ENCODE measurements around the gene ADAMTS16. TPM values are rescaled to one million over a fixed set of nuclear protein-coding genes. Genes with fewer than 3 reads are reported as not detected.
A peak's percentile ranks its signal among the peaks of the same experiment; 100 is the strongest.

ADAMTS16 gene
- total RNA-seq, 2 experiments from 2014 or later: not detected

- CTCF ChIA-PET: no interaction called here
- H3K9me3 Mint-ChIP-seq: peaks cover 2% of the 10 kb centered on the region
- Histone ChIP-seq H3K9me3 (ENCODE audit: control insufficient read depth in 1 of 2, insufficient read depth in 1 of 2, low read length in 2 of 2) (peaks cover 0 to 6% of the 10 kb centered on the region in 2 experiments), H3K4me1 (ENCODE audit: insufficient read depth, low read length) (no peaks in the 10 kb centered on the region), H3K27ac (ENCODE audit: low read depth in 1 of 2, low read length in 2 of 2) (no peak overlapping the region), H3K27me3 (ENCODE audit: control insufficient read depth in 1 of 2, insufficient read depth in 2 of 2, low read length in 2 of 2) (no peaks in the 10 kb centered on the region), H3K4me3 (ENCODE audit: low read length) (no peak overlapping the region), H3K36me3 (ENCODE audit: insufficient read depth, low read length) (no peaks in the 10 kb centered on the region)
- POLR2A ChIA-PET: no interaction called here
- ATAC-seq (ENCODE audit: poor library complexity) (no peak), DNase-seq (no peak)
- no peak overlapping the region for H3K27ac Mint-ChIP-seq
- H3K27me3 Mint-ChIP-seq: peaks cover 13% of the 10 kb centered on the region
- H3K36me3 Mint-ChIP-seq (ENCODE audit: low read depth): no peaks in the 10 kb centered on the region
- H3K4me3 Mint-ChIP-seq: no peak overlapping the region
- intact Hi-C loops (cut with DNase I, micrococcal nuclease): no loop called here
- no peak for TF ChIP-seq CTCF (IDR thresholded peaks at IDR 0.05)
- no peaks in the 10 kb centered on the region for H3K4me1 Mint-ChIP-seq (ENCODE audit: low read depth)
Observed at GRCh38 chr5:5344051-5344571, 204.0 kb downstream of the ADAMTS16 start.

GRCh38 chr5:5344606-5345005, 204.5 kb downstream of the ADAMTS16 start:
- no peak overlapping the region for H3K27ac Mint-ChIP-seq
- POLR2A ChIA-PET: no interaction called here

DNA sequence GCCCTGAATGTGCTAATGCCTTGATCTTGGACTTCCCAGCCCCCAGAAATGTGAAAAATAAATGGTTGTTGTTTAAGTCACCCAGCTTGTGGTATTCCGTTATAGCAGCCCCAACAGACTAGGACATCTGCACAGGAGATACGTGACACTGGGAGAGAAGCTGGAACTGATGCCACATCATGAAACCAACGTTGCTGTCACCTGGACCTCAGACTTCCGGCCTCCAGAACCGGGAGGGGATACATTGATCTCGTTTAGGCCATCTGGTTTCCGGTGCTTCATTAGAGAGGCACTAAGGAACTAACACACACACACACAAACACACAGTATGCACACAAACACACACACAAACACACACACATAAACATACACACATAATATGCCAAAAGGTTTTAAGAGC, 207.3 kb downstream of the ADAMTS16 start:
- Histone ChIP-seq H3K36me3 (ENCODE audit: insufficient read depth, low read length) (no peaks in the 10 kb centered on the region), H3K4me1 (ENCODE audit: insufficient read depth, low read length) (no peaks in the 10 kb centered on the region), H3K27me3 (ENCODE audit: control insufficient read depth in 1 of 2, insufficient read depth in 2 of 2, low read length in 2 of 2) (peaks cover 0 to 3% of the 10 kb centered on the region in 2 experiments), H3K9me3 (ENCODE audit: control insufficient read depth in 1 of 2, insufficient read depth in 1 of 2, low read length in 2 of 2) (peaks cover 0 to 3% of the 10 kb centered on the region in 2 experiments), H3K4me3 (ENCODE audit: low read length) (no peak overlapping the region), H3K27ac (ENCODE audit: low read depth in 1 of 2, low read length in 2 of 2) (no peak overlapping the region)
- peaks cover 2% of the 10 kb centered on the region for H3K9me3 Mint-ChIP-seq
- intact Hi-C loops (cut with DNase I, micrococcal nuclease): no loop called here
- no peak overlapping the region for H3K27ac Mint-ChIP-seq
- POLR2A ChIA-PET: no interaction called here
- DNase-seq: peak in 1 of 14 experiments; percentile 4
- H3K4me1 Mint-ChIP-seq (ENCODE audit: low read depth): no peaks in the 10 kb centered on the region
- H3K36me3 Mint-ChIP-seq (ENCODE audit: low read depth): no peaks in the 10 kb centered on the region
- peaks cover 26% of the 10 kb centered on the region for H3K27me3 Mint-ChIP-seq
- no peak for TF ChIP-seq CTCF (IDR thresholded peaks at IDR 0.05)
- ATAC-seq (ENCODE audit: poor library complexity): no peak
- no peak overlapping the region for H3K4me3 Mint-ChIP-seq
- CTCF ChIA-PET: no interaction called here

More at GRCh38 chr5:5344606-5345005, 204.5 kb downstream of the ADAMTS16 start:
- no peaks in the 10 kb centered on the region for H3K36me3 Mint-ChIP-seq (ENCODE audit: low read depth)
- no peak for TF ChIP-seq CTCF (IDR thresholded peaks at IDR 0.05)
- DNase-seq (no peak), ATAC-seq (ENCODE audit: poor library complexity) (no peak)
- no peaks in the 10 kb centered on the region for H3K36me3 ChIP-seq (ENCODE audit: insufficient read depth, low read length)
- peaks cover 0 to 9% of the 10 kb centered on the region in 2 experiments for H3K9me3 ChIP-seq (ENCODE audit: control insufficient read depth in 1 of 2, insufficient read depth in 1 of 2, low read length in 2 of 2)
- H3K4me3 Mint-ChIP-seq: no peak overlapping the region
- no peak overlapping the region for H3K27ac ChIP-seq (ENCODE audit: low read depth in 1 of 2, low read length in 2 of 2)
- no peaks in the 10 kb centered on the region for H3K4me1 ChIP-seq (ENCODE audit: insufficient read depth, low read length)
- peaks cover 0 to 3% of the 10 kb centered on the region in 2 experiments for H3K27me3 ChIP-seq (ENCODE audit: control insufficient read depth in 1 of 2, insufficient read depth in 2 of 2, low read length in 2 of 2)
- intact Hi-C loops (cut with DNase I, micrococcal nuclease): no loop called here
- CTCF ChIA-PET: no interaction called here
- H3K4me3 ChIP-seq (ENCODE audit: low read length): no peak overlapping the region
- H3K4me1 Mint-ChIP-seq (ENCODE audit: low read depth): no peaks in the 10 kb centered on the region
- H3K27me3 Mint-ChIP-seq: peaks cover 18% of the 10 kb centered on the region
- peaks cover 2% of the 10 kb centered on the region for H3K9me3 Mint-ChIP-seq

Measured in CD4-positive, alpha-beta T cell (primary cell).